GM20000 (cell line): ENCODE data around the gene HSPA4.

Experiments
- DNase-seq: peaks from one replicate; pipeline ENCODE4 v3.0.0; 2012; ENCODE audit warnings: low spot score
- CTCF ChIP-seq: IDR thresholded peaks from 2 replicates; pipeline ENCODE4 v1.5.1; 2012; ENCODE audit warnings: mild to moderate bottlenecking, control low read depth; ENCODE audit errors: extremely low read depth, missing control alignments

The HSPA4 gene

DNA sequence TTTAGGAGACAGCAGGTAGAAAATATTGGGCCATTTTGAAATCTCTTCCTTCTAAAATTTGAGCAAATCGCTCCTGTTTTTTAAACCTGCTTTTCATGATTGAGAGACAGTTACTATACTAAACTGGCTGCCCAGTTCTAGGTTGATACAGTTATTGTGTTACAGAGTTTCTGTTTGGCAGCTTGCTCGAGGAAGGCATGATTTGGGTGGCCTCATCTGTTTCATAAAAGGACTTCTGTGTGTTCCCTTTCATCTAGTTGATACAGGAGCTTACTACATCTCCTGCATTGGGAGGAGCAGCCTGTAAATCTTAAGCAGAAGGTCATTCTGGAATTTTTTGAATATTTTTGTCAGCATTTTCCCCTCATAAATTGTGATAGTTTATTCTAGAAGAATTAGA, 14.2 kb downstream of the HSPA4 start:
- TF ChIP-seq CTCF: no peak
- DNase-seq: no peak

GRCh38 chr5:133072021-133072420, 20.2 kb downstream of the HSPA4 start:
- TF ChIP-seq CTCF: no peak
- no peak for DNase-seq

- no peak for DNase-seq
- no peak for TF ChIP-seq CTCF
These were observed 24.0 kb downstream of the HSPA4 start for GRCh38 chr5:133075572-133076536.

DNA sequence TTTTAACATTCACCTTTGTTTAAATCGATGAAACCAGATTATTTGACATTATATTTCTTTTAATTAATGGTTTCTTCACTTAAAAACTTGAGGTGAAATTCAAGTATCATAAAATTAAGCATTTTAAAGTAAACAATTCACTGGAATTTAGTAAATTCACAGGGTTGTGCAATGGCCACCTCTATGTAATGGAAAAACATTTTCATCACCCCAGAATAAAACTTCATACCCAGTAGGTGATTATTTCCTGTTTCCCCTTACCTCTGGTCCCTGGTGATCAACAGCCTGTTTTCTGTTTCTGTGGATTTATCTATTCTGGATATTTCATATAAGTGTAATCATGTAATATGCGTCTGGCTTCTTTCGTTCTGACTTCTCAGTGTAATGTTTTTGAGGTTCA, 27.2 kb downstream of the HSPA4 start:
- no peak for TF ChIP-seq CTCF
- no peak for DNase-seq

- no peak for TF ChIP-seq CTCF
- no peak for DNase-seq
These were observed 29.2 kb downstream of the HSPA4 start for GRCh38 chr5:133081036-133081435.

GRCh38 chr5:133081703-133082102, 29.9 kb downstream of the HSPA4 start:
- TF ChIP-seq CTCF: no peak
- DNase-seq: no peak

DNA sequence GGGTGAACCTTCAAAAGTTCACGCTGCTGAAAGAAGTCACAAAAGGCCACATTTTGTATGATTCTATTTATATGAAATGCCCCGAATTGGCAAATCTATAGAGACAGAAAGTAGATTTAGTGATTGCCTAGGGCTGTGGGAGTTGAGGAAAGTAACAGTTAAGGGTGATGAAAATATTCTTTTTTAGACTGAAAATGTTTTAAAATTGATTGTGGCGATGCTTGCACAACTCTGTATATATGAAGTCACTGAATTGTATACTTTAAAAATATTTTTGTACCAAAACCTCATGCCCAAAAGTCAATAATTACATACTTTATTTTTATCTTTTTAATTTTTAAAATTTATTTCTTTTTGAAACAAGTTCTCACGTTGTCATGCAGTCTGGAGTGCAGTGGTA, 30.3 kb downstream of the HSPA4 start:
- no peak for TF ChIP-seq CTCF
- no peak for DNase-seq
